GM23248 (cell line): Measurements from ENCODE around the gene APPBP2. TPM values are rescaled to one million over a fixed set of nuclear protein-coding genes. Genes with fewer than 3 reads are reported as not detected.
A peak's percentile ranks its signal among the peaks of the same experiment; 100 is the strongest.
"Not testable (repeated sequence)": the region's sequence is repeated elsewhere in the genome, so short reads cannot be mapped to it uniquely, and the experiment has no call there.

Experiments used
- DNase-seq: peaks from one replicate; pipeline ENCODE4 v3.0.0-alpha.2; 2015
- H2AFZ ChIP-seq: fragments of 200-600 bp; sonication (generic); 2 replicates; pipeline ENCODE4 v1.6.1; 2016; ENCODE audit warnings: antibody characterized with exemption
- H3F3A ChIP-seq: fragments of 200-600 bp; sonication (generic); 2 replicates; pipeline ENCODE4 v1.6.1; 2016; ENCODE audit warnings: mild to moderate bottlenecking, antibody characterized with exemption, mixed run types; ENCODE audit not compliant: insufficient read depth
- H3K27ac ChIP-seq: fragments of 200-600 bp; sonication (generic); 2 replicates; pipeline ENCODE4 v1.5.1; 2016; ENCODE audit warnings: mild to moderate bottlenecking
- H3K27me3 ChIP-seq: fragments of 200-600 bp; sonication (generic); replicated peaks from 2 replicates; pipeline ENCODE4 v1.6.1; 2016; ENCODE audit warnings: mild to moderate bottlenecking; ENCODE audit not compliant: insufficient read depth
- H3K36me3 ChIP-seq: fragments of 200-600 bp; sonication (generic); 2 replicates; pipeline ENCODE4 v1.6.1; 2016; ENCODE audit warnings: low read depth, mild to moderate bottlenecking
- H3K4me1 ChIP-seq: fragments of 200-600 bp; sonication (generic); 2 replicates; pipeline ENCODE4 v1.6.1; 2016; ENCODE audit warnings: mild to moderate bottlenecking; ENCODE audit not compliant: insufficient read depth
- H3K4me2 ChIP-seq: fragments of 200-600 bp; sonication (generic); one replicate; pipeline ENCODE4 v1.6.1; 2016; ENCODE audit warnings: mild to moderate bottlenecking; ENCODE audit not compliant: unreplicated experiment
- H3K4me3 ChIP-seq: fragments of 200-600 bp; sonication (generic); 2 replicates; pipeline ENCODE4 v1.5.1; 2016; ENCODE audit warnings: mild to moderate bottlenecking
- H3K79me2 ChIP-seq: fragments of 200-600 bp; sonication (generic); 2 replicates; pipeline ENCODE4 v1.6.1; 2016; ENCODE audit warnings: mild to moderate bottlenecking; ENCODE audit not compliant: insufficient read depth
- H3K9ac ChIP-seq: fragments of 200-600 bp; sonication (generic); 2 replicates; pipeline ENCODE4 v1.6.1; 2016; ENCODE audit warnings: mild to moderate bottlenecking
- H3K9me2 ChIP-seq: fragments of 200-600 bp; sonication (generic); 2 replicates; pipeline ENCODE4 v1.6.1; 2016; ENCODE audit warnings: mixed run types, mild to moderate bottlenecking, moderate library complexity; ENCODE audit not compliant: insufficient read depth
- H3K9me3 ChIP-seq: fragments of 200-600 bp; sonication (generic); one replicate; pipeline ENCODE4 v1.6.1; 2017; ENCODE audit warnings: low read depth
- H4K20me1 ChIP-seq: fragments of 200-600 bp; sonication (generic); 2 replicates; pipeline ENCODE4 v1.6.0; 2016; ENCODE audit not compliant: insufficient read depth
- EZH2 ChIP-seq: fragments of 200-600 bp; sonication (generic); IDR thresholded peaks from 2 replicates; pipeline ENCODE4 v1.6.1; 2018; ENCODE audit warnings: antibody characterized with exemption, mild to moderate bottlenecking; ENCODE audit not compliant: insufficient read depth, poor library complexity, severe bottlenecking
- EZH2phosphoT487 ChIP-seq: fragments of 200-600 bp; sonication (generic); IDR thresholded peaks from 2 replicates; pipeline ENCODE4 v1.6.1; 2018; ENCODE audit warnings: antibody characterized with exemption, moderate library complexity, mild to moderate bottlenecking, low read depth; ENCODE audit not compliant: insufficient read depth
- WGBS, 2 experiments: methylation state at CpG; one replicate each; pipeline ENCODE4 v1.1.6; 2015 to 2017; ENCODE audit warnings: low lambda C conversion rate in 2 of 2, low coverage in 1 of 2; ENCODE audit errors: missing lambda C conversion rate in 2 of 2; 5-methylcytosine and 5-hydroxymethylcytosine counted together
- in situ Hi-C: fragments of 300-500 bp; cut with MboI; formaldehyde crosslinking; loops from 2 replicates; pipeline ENCODE4 v1.15.0; 2020
- polyA plus RNA-seq: library from polyadenylated mRNA; unstranded; fragments of >200 nt; fragmentation: Nextera tagmentation; extraction: Ambion mirVana; gene quantifications from 2 replicates; pipeline ENCODE4 v1.2.1, GENCODE V29; 2016
- total RNA-seq: library from RNA; depleted of rRNA; stranded (reverse); fragments of >200 nt; shearing (Covaris generic); gene quantifications from 2 replicates; pipeline ENCODE4 v1.2.3, GENCODE V29; 2014

APPBP2 gene
- total and polyA plus RNA-seq, 2 experiments from 2014 or later = 30.6 to 41.7 TPM

- Histone ChIP-seq H2AFZ (peak overlapping the region; percentile 88), H3K4me2 (peak overlapping the region; percentile 71), H3F3A (no peaks in the 10 kb centered on the region), H3K9me3 (no peaks in the 10 kb centered on the region), H3K27me3 (no peaks in the 10 kb centered on the region), H3K4me1 (no peaks in the 10 kb centered on the region), H3K4me3 (peak overlapping the region; percentile 70), H3K79me2 (no peaks in the 10 kb centered on the region), H3K36me3 (no peaks in the 10 kb centered on the region), H4K20me1 (no peaks in the 10 kb centered on the region), H3K9ac (peak overlapping the region; percentile 62), H3K27ac (no peak overlapping the region), H3K9me2 (no peaks in the 10 kb centered on the region)
- 12 to 15% methylated on average over 40 to 60 of the region's 66 CpGs for WGBS, 2 experiments
- in situ Hi-C loops = no loop called here
- DNase-seq = peak; percentile 76
- TF ChIP-seq EZH2 = no peak
- TF ChIP-seq EZH2phosphoT487 = no peak
Observed at GRCh38 chr17:60421273-60422161, 104.5 kb downstream of the APPBP2 start.

GRCh38 chr17:60419875-60420274 is 106.2 kb downstream of the APPBP2 start:
- H3K4me3 ChIP-seq, H3K4me1 ChIP-seq, H3K4me2 ChIP-seq, H3K36me3 ChIP-seq, H3K9ac ChIP-seq, in situ Hi-C loops, H4K20me1 ChIP-seq, DNase-seq, H2AFZ ChIP-seq, H3F3A ChIP-seq, H3K27ac ChIP-seq, H3K9me3 ChIP-seq, H3K9me2 ChIP-seq, H3K27me3 ChIP-seq, H3K79me2 ChIP-seq: not testable (repeated sequence)
- WGBS, 2 experiments = 94 to 97% methylated on average over 7 of the region's 7 CpGs

DNA sequence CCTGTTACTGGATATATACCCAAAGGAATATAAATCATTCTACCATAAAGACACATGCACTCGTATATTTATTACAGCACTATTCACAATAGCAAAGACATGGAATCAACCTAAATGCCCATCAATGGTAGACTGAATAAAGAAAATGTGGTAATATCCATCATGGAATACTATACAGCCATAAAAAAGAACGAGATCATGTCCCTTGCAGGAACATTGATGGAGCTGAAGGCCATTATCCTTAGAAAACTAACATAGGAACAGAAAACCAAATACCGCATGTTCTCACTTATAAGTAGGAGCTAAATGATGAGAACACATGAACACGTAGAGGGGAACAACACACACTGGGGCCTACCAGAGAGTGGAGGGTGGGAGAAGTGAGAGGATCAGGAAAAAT is 107.0 kb downstream of the APPBP2 start:
- H3K27me3 ChIP-seq, DNase-seq, in situ Hi-C loops: not testable (repeated sequence)

DNA sequence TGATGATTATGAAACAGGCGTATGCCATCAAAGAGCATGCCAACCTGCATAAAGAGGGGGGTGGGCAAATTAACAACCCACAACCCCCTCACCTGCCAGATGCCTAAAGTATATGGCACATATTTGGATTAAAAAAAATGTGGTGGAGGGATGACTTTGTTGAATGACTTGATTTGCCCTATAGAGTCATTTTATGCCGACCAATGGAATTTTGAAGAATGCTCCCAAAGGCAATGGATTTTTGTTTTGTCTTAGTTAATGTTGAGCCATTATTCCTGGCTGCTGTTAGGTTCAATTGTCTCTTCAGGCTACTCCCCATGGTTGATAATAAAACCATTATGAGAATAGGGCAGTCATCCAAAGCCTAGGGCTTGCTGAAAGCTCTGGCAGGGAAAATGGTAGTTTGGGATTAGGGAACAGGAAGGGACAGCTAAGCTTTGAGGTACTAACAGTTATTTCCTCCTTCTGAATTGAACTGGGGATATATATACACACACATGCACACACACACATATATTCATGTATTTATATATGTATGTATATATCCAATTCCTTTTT is 109.6 kb downstream of the APPBP2 start:
- TF ChIP-seq EZH2phosphoT487 = no peak
- TF ChIP-seq EZH2 = no peak
- Histone ChIP-seq H3K4me2 (no peak overlapping the region), H3K4me1 (no peaks in the 10 kb centered on the region), H3K9me3 (no peaks in the 10 kb centered on the region), H3F3A (no peaks in the 10 kb centered on the region), H3K79me2 (no peaks in the 10 kb centered on the region), H4K20me1 (no peaks in the 10 kb centered on the region), H3K36me3 (no peaks in the 10 kb centered on the region), H3K4me3 (no peak overlapping the region), H3K27ac (no peak overlapping the region), H3K9me2 (no peaks in the 10 kb centered on the region), H3K9ac (no peak overlapping the region), H3K27me3 (no peaks in the 10 kb centered on the region), H2AFZ (no peak overlapping the region)
- DNase-seq = no peak
- in situ Hi-C loops = no loop called here
- WGBS, 2 experiments = 40 to 46% methylated on average over 2 of the region's 2 CpGs

More for the DNA sequence above, 107.0 kb downstream of the APPBP2 start:
- H4K20me1 ChIP-seq, H3K4me3 ChIP-seq, H3K27ac ChIP-seq, H2AFZ ChIP-seq, H3K9ac ChIP-seq, H3K36me3 ChIP-seq, H3K4me1 ChIP-seq, H3K9me3 ChIP-seq, H3K79me2 ChIP-seq, H3F3A ChIP-seq, H3K9me2 ChIP-seq, H3K4me2 ChIP-seq: not testable (repeated sequence)
- 86 to 91% methylated on average over 4 of the region's 4 CpGs for WGBS, 2 experiments
